ENCODE measurements around the gene XIRP2.

The XIRP2 gene

DNA sequence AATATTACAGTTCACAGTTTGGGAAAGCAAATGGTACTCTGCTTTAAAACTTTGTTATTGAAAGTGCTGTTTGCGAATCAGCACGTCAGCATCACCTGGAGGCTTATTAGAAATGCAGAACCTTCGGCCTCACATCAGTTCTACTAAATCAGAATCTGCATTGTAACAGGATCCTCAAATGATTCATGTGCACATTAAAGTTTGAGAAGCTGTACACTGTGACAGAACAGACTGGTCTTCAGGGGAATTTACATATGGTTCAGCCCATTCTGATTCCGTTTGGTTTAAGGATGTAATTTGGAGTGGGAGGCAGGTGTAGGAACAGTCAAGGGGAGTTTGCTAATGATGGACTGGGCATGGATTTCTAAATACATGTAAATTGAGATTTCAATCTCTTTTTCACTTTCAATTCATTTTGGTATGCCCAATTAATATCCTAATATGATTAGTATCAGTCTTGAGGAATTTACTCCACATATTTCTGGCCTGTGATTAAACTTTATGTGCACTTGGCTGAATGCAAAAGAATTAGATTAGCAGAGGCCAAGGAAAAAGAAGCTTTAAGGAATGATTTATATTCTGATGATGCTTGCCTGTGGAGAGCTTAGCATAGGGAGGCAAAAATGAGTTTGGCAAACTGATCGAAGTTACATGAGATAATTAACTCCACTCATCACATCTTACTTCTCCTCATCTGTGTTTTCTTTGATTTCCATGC lies 248.8 kb downstream of the XIRP2 start:
- DNase-seq (ENCODE audit: low spot score): no peak

- no peak for DNase-seq (ENCODE audit: low spot score)
Measured at GRCh38 chr2:167140330-167140729, 252.1 kb downstream of the XIRP2 start.

DNA sequence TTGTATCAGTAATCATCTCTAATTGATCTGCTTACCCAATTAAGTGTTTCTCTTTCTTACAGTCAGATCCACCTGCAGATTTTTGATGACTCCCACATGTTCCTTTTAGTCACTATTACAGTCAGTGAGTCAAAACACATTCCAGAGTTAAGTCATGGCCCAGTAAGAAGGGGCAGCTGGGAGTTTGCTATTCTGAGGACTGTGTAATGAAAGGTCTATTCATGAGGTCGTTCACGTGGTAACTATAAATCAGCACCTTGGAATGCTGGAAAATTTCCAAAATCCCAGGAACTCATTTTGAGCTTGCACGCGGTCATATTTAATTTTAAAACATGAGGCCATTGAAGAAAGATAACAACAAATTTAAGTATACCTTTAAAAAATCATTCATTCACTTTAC lies 252.5 kb downstream of the XIRP2 start:
- no peak for DNase-seq (ENCODE audit: low spot score)

DNA sequence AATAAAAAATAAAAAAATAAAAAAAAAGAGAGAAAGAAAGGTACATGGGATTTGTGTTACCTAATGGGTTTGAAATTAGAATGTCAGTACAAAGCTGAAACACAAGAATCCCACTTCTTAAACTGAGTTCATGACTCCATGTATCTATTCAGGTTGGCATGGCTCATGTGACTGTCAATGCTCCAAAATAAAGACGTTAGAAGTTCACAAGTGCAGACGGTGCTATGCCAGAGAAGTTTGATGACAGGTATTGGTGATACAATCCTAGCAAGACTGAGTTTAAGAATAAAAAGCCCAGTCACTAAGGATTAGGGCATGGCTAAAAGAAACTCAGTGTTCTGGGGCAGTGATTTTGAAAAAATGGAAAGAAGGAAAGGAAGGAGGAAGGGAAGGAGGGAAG lies 254.3 kb downstream of the XIRP2 start:
- no peak for DNase-seq (ENCODE audit: low spot score)

- no peak for DNase-seq (ENCODE audit: low spot score)
Measured at GRCh38 chr2:167144179-167144898, 256.1 kb downstream of the XIRP2 start.

DNA sequence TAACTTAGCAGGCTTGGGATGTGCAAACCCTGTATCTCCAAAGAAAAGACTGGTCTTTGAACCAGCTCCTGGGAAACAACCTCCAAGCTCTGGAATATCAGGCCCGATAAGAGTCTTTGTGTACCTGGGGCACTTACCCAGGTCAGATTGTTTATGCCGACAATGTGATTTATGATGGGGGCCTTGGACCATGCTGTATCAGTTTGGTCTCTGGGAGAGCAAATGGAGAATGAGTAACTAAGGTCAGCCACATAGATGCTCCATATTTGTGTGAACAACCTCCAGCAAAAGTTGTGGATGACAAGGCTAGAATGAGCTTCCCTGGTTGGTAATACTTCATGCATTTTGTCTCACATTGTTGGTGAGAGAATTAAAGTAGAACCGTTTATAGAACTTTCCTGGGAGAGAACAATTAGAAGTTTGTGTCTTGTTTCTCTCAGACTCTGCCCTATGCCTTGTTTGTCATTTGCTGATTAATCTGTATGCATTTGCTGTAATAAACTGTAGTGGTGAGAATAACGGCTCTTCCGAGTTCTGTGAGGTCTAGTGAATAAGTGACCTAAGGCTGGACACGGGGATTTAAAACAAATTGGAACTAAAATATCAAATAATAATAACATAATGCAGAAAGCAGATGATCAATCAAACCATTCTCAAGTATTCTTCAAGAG lies 259.1 kb downstream of the XIRP2 start:
- DNase-seq (ENCODE audit: low spot score): no peak

DNA sequence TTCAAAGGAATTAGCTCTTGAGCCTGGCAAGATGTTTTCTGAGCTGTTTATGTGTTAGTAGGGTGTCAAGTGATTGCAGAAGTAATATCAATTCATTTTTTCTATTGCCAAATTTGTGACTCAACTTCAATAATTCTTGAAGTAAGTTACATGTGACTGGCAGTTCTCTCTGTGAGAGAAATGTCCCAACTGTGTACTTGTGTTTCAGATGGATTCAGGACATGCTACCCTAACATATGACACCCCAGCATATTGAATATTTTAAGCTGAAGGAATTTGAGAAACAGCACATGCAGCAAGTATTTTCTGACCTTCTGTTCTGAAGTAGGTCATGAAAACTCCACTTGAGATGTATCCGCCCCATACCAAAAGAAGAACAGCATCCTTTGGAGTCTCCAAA lies 263.6 kb downstream of the XIRP2 start:
- no peak for DNase-seq (ENCODE audit: low spot score)

DNA sequence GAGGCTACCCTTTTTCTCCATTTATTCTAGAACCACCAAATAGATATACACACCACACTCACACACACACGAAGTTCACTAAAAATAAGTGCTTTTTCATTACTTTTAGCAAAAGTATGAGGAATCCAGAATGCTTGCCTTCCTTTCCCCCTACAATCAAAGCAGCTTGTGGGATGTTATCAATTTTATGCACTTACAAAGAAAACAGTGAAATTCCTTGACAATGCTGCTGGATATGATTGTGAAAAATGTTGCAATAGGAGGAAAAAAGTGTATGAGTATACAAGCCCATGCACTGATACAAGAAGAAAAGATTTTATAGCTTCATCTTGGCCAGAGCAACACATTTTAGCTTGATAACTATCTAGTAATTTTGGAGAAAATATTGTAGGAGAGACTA lies 269.2 kb downstream of the XIRP2 start:
- DNase-seq (ENCODE audit: low spot score): no peak

- no peak for DNase-seq (ENCODE audit: low spot score)
Measured at GRCh38 chr2:167177196-167177595, 288.9 kb downstream of the XIRP2 start.

- DNase-seq (ENCODE audit: low spot score): no peak
Measured at GRCh38 chr2:167181134-167181533, 292.9 kb downstream of the XIRP2 start.

- no peak for DNase-seq (ENCODE audit: low spot score)
Measured at GRCh38 chr2:167181688-167182087, 293.4 kb downstream of the XIRP2 start.

GRCh38 chr2:167182403-167182802 lies 294.1 kb downstream of the XIRP2 start:
- no peak for DNase-seq (ENCODE audit: low spot score)

DNA sequence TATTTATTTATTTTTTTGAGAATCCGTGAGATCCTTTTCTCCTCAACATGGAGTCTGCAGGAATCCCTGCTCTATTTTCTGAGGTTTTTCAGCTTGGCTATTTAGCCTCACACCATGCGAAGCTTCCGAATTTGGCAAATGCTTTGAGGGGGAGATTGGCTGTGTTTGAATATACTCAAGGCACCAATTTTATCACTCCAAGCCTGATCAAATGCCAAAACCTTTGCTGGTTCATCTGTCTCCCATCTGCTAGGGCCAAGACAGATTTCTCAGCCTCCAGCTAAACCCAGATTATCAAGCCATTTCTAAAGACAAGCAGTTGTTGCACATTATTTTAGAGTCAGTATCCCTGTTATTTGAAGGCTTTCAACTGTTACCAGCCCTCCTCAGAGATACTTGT lies 295.7 kb downstream of the XIRP2 start:
- DNase-seq (ENCODE audit: low spot score): no peak

DNA sequence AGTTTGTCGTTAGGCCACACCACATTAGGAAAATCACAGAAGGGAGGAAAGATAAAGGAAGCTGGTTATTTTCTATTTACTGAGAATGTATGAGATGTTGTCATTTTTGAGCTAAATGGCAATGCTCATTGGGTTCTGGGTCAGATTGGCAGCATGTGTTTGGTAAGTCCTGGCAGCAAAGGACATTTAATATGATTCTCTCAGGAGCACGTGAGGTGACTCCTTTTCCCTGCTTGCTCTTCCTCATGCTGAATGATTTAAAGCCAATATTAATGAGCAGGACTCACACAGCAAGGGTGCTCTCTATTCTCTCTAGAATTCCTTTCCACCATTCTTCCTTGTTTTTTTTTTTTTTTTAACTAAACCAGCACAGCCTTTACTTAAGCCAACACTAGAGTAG lies 298.2 kb downstream of the XIRP2 start:
- DNase-seq (ENCODE audit: low spot score): no peak

GRCh38 chr2:167187049-167187727 lies 298.9 kb downstream of the XIRP2 start:
- DNase-seq (ENCODE audit: low spot score): no peak

GRCh38 chr2:167187978-167188967 lies 300.0 kb downstream of the XIRP2 start:
- DNase-seq (ENCODE audit: low spot score): no peak

- no peak for DNase-seq (ENCODE audit: low spot score)
Measured at GRCh38 chr2:167190053-167190452, 301.8 kb downstream of the XIRP2 start.

DNA sequence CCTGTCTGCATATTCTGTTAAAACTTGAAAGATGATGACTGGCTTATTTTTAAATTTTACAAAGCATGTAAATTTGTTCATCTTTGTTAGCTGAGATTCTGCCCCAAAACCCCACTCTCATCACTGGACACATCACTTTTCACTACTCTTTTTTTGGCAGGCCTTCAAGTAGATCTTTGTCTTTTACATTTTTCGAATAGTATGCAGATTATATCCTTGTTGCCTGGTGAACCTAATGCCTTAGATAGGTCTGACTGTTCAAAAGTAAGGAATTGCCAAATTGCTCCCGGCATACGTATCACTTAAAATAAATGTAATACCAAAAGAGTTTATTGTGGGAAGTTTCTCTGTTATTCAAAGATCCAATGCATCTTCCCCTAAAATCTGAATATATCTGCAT lies 303.3 kb downstream of the XIRP2 start:
- DNase-seq (ENCODE audit: low spot score): no peak

GRCh38 chr2:167192833-167193232 lies 304.6 kb downstream of the XIRP2 start:
- DNase-seq (ENCODE audit: low spot score): no peak

DNA sequence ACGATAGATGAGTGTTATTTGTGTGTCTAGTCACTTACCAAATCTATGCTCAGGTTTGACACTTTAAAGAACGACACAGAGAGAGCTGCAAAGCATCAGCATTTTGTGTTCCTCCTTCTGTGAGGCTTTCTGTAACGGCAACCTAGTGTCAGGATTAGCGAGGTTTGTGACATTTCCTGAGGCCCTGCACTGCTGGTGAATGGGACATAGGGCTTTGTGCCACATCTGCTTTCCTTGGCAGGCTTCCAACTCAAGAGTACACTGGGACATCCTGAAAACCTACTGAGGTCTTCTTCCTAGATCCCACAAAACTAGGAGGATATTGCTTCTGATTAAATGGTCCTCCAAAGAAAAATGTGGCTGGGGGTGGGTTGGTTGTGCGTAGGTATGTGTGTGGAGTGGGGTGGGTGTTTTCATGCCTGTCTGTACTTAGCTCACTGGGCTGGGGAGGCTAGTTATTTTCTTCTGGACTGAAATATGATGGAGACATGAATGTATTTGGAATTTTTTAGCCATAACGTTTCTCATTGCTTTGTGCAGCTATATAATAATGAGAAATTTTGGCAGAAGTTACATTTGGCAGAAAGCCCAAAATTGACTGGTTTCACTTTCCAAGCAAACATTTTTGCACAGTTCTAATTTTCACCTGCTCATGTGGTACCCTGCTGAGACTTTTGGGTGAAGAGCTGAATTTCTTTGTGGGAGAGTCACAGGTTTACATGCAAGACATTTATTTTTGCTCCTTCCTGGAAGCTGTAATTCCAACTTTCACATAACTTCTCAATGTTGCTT lies 308.4 kb downstream of the XIRP2 start:
- DNase-seq (ENCODE audit: low spot score): no peak

DNA sequence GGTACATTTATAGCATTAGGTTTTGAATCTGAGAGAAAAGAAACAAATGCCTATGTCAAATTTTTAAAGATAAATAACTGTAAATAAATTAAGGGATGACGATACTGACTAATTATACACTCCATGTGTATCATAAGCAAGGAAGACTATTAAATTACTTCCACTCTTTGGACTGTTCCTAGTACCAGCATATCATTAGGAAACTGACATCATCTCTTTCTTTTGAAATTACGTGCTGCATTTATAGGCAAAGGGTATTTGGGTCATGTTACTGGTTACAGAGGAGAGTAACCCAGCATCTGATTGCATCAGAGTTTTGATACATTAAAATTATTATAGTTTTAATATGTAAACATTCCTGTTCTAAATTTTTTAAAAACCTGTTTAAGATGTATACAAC lies 309.7 kb downstream of the XIRP2 start:
- no peak for DNase-seq (ENCODE audit: low spot score)
